ENCODE results near the gene ARHGAP15.
"Not testable (repeated sequence)": the region's sequence is repeated elsewhere in the genome, so short reads cannot be mapped to it uniquely, and the experiment has no call there.

Gene ARHGAP15

DNA sequence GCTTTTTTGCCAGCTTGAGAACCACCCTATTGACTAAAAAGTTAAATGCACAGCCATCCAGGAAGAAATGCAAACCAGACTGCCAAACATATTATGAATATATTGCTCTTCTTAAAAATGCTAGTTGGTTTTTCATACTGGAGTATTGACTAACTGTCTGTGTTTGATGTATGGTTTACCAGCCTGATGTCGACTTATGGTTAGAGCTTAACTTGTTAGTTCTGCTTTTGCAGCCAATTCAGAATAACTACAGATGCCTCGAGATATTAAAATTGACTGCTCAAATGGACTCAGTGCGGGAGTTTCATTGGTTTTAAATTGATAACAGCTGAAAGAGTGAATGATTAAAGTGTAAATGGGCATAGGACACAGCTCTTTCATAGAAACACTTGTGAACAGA is 369.8 kb downstream of the ARHGAP15 start:
- no peak for DNase-seq

GRCh38 chr2:143501106-143501676 is 372.0 kb downstream of the ARHGAP15 start:
- no peak for DNase-seq

- DNase-seq: no peak
Observed at GRCh38 chr2:143503280-143503679, 374.1 kb downstream of the ARHGAP15 start.

DNA sequence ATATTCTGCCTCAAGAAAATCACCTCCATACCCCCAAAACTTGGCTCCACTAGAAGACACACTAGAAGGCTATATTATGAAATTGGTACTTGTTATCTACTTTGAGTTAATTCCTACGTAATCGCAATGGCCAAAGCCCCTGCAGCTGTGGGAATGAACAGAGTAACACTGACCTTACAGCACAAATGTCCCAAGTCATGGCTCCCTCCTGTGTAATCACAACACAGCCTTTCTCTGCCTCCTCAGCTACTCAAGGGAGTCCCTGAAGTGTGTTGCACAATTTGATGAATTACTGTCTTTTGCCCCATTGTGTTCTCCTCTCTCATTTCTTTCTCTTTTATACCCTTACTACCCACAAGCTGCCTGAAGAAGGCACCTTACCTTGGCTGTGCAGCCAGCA is 375.2 kb downstream of the ARHGAP15 start:
- DNase-seq: no peak

DNA sequence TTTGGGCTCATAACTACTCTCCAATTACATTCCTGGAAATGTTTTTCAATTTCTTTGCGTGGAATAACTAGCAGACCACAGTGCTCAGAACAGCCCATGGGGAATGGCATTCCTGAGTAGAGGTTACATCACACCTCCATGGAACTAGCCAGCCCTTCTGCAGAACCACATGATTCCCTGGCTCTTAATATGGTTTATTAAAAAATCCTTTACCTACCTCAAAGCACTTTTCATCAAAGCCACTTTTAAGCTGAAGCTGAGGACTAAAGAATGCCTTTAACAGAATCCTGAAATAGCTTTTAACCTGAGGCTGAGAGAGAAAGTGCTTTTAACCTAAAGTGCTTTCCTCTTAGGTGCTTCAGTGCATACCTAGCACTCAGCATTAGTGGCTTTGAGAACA is 376.3 kb downstream of the ARHGAP15 start:
- DNase-seq: peak; percentile 97

- DNase-seq: no peak
Observed at GRCh38 chr2:143513081-143513480, 383.9 kb downstream of the ARHGAP15 start.

GRCh38 chr2:143514413-143514812 is 385.2 kb downstream of the ARHGAP15 start:
- DNase-seq: no peak

DNA sequence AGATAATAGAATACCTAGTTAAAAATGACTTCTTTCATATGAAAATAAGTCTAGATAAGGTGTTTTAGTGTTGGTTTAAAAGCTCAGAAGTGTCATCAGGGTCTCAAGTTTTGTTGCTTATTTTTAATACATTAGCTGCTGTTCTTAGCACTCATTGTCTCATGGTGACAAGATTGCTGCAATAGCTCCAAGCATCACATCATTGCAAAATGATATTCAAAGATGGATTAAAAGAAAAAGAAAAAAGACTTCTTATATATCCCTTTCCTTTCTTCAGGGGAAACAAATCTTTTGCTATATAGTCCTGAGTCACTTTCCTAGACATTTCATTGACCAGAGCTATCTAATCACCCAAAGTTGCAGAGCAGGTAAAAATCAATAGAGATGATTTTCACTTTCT is 386.1 kb downstream of the ARHGAP15 start:
- no peak for DNase-seq

GRCh38 chr2:143519521-143519920 is 390.3 kb downstream of the ARHGAP15 start:
- DNase-seq: no peak

DNA sequence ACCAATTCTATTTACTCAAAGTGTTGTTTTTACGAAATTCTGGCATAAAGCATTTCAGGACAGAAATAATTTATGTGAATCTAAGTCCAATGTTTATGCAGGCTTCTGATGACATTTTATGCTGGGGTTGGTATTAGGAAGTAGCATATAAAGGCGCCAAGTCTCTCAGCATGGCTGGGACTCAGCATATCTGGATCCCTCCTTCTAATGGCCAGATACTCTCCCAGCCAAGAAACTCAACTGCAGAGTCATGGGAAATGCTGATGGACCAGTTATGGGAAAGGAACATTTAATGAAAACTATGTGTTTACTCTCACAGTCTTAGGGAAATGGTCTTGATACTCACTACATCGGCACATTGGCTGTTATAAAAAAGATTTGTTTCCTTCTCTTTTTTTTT is 392.2 kb downstream of the ARHGAP15 start:
- no peak for DNase-seq

DNA sequence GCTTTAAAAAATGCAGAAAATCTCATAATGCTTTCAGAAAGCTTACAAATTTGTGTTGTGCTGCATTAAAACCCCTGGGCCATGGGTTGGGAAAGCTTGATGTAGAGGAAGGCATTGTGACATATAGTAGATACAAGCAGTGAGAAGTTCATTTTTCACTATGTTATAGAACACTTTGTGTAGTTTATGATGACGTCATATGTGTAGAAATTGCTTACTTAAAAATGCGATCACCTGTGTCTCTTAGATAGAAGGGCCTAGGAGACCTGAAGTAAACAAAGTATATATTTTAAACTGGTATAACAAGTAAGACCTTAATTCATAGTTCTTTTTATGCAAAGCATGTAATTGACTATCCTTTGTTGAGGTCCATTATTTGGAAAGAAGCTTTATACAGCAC is 393.5 kb downstream of the ARHGAP15 start:
- no peak for DNase-seq

GRCh38 chr2:143524119-143524553 is 394.9 kb downstream of the ARHGAP15 start:
- DNase-seq: no peak

- no peak for DNase-seq
Observed at GRCh38 chr2:143524559-143525401, 395.6 kb downstream of the ARHGAP15 start.

- no peak for DNase-seq
Observed at GRCh38 chr2:143525402-143525860, 396.2 kb downstream of the ARHGAP15 start.

- DNase-seq: no peak
Observed at GRCh38 chr2:143526498-143526897, 397.3 kb downstream of the ARHGAP15 start.

DNA sequence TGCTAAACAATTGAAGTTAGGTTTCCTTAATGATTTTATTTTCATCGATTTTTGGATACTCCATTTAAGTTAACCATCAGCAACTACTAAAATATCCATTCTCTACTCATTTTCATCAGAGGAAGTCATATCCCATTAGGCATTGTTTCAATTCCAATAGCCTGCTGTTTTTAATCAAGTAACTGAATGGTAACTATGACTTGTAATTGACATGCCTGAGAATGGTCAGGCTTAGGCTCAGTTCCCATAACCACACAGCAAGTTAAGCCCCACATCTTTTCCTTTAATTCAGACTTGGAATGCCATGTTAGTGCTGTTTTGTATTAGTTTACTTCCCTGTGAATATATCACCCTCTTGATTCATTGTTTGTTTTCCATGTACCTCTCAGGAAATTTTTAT is 398.8 kb downstream of the ARHGAP15 start:
- no peak for DNase-seq

GRCh38 chr2:143529118-143529720 is 400.0 kb downstream of the ARHGAP15 start:
- DNase-seq: no peak

- DNase-seq: no peak
Observed at GRCh38 chr2:143530758-143531157, 401.5 kb downstream of the ARHGAP15 start.

- no peak for DNase-seq
Observed at GRCh38 chr2:143532061-143532460, 402.8 kb downstream of the ARHGAP15 start.

GRCh38 chr2:143533846-143534245 is 404.6 kb downstream of the ARHGAP15 start:
- DNase-seq: no peak

DNA sequence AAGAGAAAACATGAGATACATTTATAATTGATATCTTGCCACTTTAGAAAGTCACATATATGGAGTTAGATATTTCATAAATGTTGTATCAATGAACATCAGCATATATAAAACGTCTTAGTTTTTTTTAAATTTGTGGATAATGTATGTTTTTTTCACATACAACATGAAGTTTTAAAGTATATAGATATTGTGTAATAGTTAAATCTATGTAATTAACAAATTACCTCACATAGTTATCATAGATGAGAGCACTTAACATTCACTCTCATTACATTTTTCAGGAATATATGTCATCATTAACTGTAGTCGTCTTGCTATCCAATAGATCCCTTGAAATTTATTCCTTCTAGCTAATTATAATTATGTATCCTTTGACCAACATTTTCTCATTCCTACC is 406.6 kb downstream of the ARHGAP15 start:
- DNase-seq: no peak

DNA sequence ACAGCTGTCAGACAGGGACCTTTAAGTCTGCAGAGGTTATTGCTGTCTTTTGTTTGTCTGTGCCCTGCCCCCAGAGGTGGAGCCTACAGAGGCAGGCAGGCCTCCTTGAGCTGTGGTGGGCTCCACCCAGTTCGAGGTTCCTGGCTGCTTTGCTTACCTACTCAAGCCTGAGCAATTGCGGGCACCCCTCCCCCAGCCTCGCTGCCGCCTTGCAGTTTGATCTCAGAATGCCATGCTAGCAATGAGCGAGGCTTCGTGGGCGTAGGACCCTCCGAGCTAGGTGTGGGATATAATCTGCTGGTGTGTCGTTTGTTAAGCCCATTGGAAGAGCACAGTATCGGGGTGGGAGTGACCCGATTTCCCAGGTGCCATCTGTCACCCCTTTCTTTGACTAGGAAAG is 412.7 kb downstream of the ARHGAP15 start:
- DNase-seq: not testable (repeated sequence)

DNA sequence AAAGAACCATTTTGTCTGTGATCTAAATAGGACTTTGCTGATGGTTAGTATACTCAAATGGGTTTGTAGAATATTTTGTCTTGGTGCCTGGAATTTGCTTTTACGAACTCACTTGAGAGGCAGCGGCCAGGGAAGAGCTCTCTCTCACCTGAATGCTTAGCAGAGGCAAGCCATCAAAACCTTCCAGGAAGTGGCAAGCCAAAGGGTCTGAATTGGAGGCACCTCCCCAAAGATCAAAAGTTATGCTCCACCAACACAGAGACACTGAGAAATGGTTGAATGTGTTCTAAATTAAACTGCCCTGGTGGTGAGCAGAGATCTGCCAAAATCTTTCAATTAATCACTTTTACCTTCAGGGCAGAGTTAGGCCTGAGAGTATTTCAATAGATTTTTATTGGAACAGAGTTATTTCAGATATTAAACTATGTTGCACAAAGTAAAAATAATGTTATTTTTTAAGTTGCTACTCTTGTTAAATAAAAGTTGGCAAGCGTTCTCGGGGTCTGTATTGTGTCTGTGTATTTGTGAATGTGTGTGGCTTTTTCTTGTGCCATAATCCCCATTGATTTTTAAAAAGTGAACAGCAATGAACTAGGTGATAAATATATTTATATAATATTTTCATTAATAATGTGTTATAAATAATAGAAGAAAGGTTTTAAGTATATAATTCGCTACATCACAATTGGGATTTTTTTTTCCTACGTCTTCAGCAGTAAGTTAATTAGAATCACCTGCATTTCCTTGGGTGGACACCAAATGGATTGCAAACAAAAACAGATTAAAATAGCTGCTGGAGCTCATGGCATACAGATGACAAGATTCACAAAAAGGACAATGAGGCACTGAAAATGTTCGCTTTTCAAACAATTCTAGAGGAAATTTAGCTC is 416.1 kb downstream of the ARHGAP15 start:
- no peak for DNase-seq

All from DMS79 treated with DMSO at 0.1 percent for 48 hours (cell line).